IMR-90 (cell line): Measurements from ENCODE around the gene TTC28. TPM values are rescaled to one million over a fixed set of nuclear protein-coding genes. Genes with fewer than 3 reads are reported as not detected.
A peak's percentile ranks its signal among the peaks of the same experiment; 100 is the strongest.

ENCODE experiments used
- ATAC-seq: fragments of 200-7000 bp; cut with Tn5 transposase; 2 replicates; pipeline ENCODE4 v1.9.1; 2020; ENCODE audit warnings: low read depth, mild to moderate bottlenecking, moderate library complexity
- BruUV-seq: library from RNA; stranded (reverse); fragments of 400-500 nt; replicated peaks from 2 replicates; lab custom pipeline; 2021; lab: Mats Ljungman, UMichigan
- CTCF ChIA-PET: fragments of 300-600 bp; formaldehyde crosslinking; extraction: SDS; loops from one replicate; lab custom pipeline; 2021; ENCODE audit warnings: antibody characterized with exemption; lab: Yijun Ruan, JAX
- POLR2A ChIA-PET: fragments of 300-600 bp; sonication (Branson Sonifier 250); formaldehyde crosslinking; loops from one replicate; lab custom pipeline; 2022; ENCODE audit warnings: antibody characterized with exemption; ENCODE audit not compliant: unreplicated experiment; lab: Charles Lee
- DNase-seq: peaks from one replicate; pipeline ENCODE4 v3.0.0; 2013
- H2AFZ ChIP-seq: replicated peaks from 2 replicates; pipeline ENCODE3; 2013; ENCODE audit warnings: low read length, mild to moderate bottlenecking; ENCODE audit not compliant: poor library complexity
- H2AK5ac ChIP-seq: 2 replicates; pipeline ENCODE4 v1.6.1; 2013; ENCODE audit warnings: low read depth, low read length, inconsistent platforms
- H2AK9ac ChIP-seq: replicated peaks from 2 replicates; pipeline ENCODE3; 2013; ENCODE audit warnings: mild to moderate bottlenecking, low read depth, low read length, moderate library complexity; ENCODE audit not compliant: poor library complexity
- H2BK120ac ChIP-seq: 2 replicates; pipeline ENCODE4 v1.6.1; 2013; ENCODE audit warnings: low read depth, low read length, inconsistent platforms
- H2BK15ac ChIP-seq: 3 replicates; pipeline ENCODE4 v1.6.1; 2013; ENCODE audit warnings: low read depth, low read length, inconsistent platforms
- H2BK20ac ChIP-seq: 2 replicates; pipeline ENCODE4 v1.6.1; 2013; ENCODE audit warnings: low read depth, mild to moderate bottlenecking, inconsistent platforms, low read length, moderate library complexity
- H2BK5ac ChIP-seq: 2 replicates; pipeline ENCODE4 v1.6.1; 2013; ENCODE audit warnings: mild to moderate bottlenecking, low read depth, low read length, inconsistent platforms; ENCODE audit not compliant: poor library complexity, severe bottlenecking
- H3K14ac ChIP-seq: replicated peaks from 2 replicates; pipeline ENCODE4 v1.6.1; 2013; ENCODE audit warnings: low read depth, low read length, inconsistent platforms
- H3K18ac ChIP-seq: 2 replicates; pipeline ENCODE4 v1.6.1; 2013; ENCODE audit warnings: low read depth, low read length, control low read depth
- H3K23ac ChIP-seq: 2 replicates; pipeline ENCODE4 v1.6.1; 2013; ENCODE audit warnings: low read depth, low read length, inconsistent platforms
- H3K27ac ChIP-seq: 2 replicates; pipeline ENCODE4 v1.5.1; 2013; ENCODE audit warnings: mild to moderate bottlenecking, control low read depth, low read length; ENCODE audit not compliant: insufficient read depth
- H3K27me3 ChIP-seq: 2 replicates; pipeline ENCODE4 v1.6.1; 2013; ENCODE audit warnings: low read length; ENCODE audit not compliant: control insufficient read depth, insufficient read depth
- H3K36me3 ChIP-seq: 2 replicates; pipeline ENCODE4 v1.6.1; 2013; ENCODE audit warnings: low read length, mixed read lengths; ENCODE audit not compliant: control insufficient read depth, insufficient read depth
- H3K4ac ChIP-seq: 2 replicates; pipeline ENCODE4 v1.6.1; 2013; ENCODE audit warnings: low read depth, low read length, inconsistent platforms
- H3K4me1 ChIP-seq: 2 replicates; pipeline ENCODE4 v1.6.1; 2013; ENCODE audit warnings: low read length, mixed read lengths; ENCODE audit not compliant: control insufficient read depth, insufficient read depth
- H3K4me2 ChIP-seq: 2 replicates; pipeline ENCODE4 v1.6.1; 2013; ENCODE audit warnings: low read depth, mild to moderate bottlenecking, control low read depth, low read length, moderate library complexity
- H3K4me3 ChIP-seq: 2 replicates; pipeline ENCODE4 v1.5.1; 2013; ENCODE audit warnings: low read depth, mild to moderate bottlenecking, control low read depth, low read length, moderate library complexity; ENCODE audit not compliant: insufficient read depth
- H3K56ac ChIP-seq: 2 replicates; pipeline ENCODE4 v1.6.1; 2013; ENCODE audit warnings: low read length, inconsistent platforms; ENCODE audit not compliant: insufficient read depth; ENCODE audit errors: extremely low read depth
- H3K79me1 ChIP-seq, 2 experiments: 2 replicates each; pipeline ENCODE4 v1.6.1; 2013; ENCODE audit warnings: low read length in 2 of 2, inconsistent platforms in 1 of 2, low read depth in 1 of 2
- H3K9ac ChIP-seq: 2 replicates; pipeline ENCODE4 v1.6.1; 2013; ENCODE audit warnings: low read depth, low read length, control low read depth
- H3K9me1 ChIP-seq: 2 replicates; pipeline ENCODE4 v1.6.1; 2013; ENCODE audit warnings: low read length, inconsistent platforms; ENCODE audit not compliant: insufficient read depth
- H3K9me3 ChIP-seq: 2 replicates; pipeline ENCODE4 v1.6.1; 2013; ENCODE audit warnings: low read length; ENCODE audit not compliant: control insufficient read depth, insufficient read depth
- H4K20me1 ChIP-seq: 2 replicates; pipeline ENCODE4 v1.6.1; 2013; ENCODE audit warnings: low read length, inconsistent platforms; ENCODE audit not compliant: insufficient read depth
- H4K5ac ChIP-seq: 2 replicates; pipeline ENCODE4 v1.6.1; 2013; ENCODE audit warnings: mild to moderate bottlenecking, low read depth, low read length, control low read depth
- H4K8ac ChIP-seq, 2 experiments: 2 replicates each; pipeline ENCODE4 v1.6.1; 2013; ENCODE audit warnings: low read depth in 2 of 2, low read length in 2 of 2, control low read depth in 1 of 2, inconsistent platforms in 1 of 2
- H4K91ac ChIP-seq: 2 replicates; pipeline ENCODE4 v1.6.1; 2013; ENCODE audit warnings: low read depth, low read length, inconsistent platforms; ENCODE audit not compliant: insufficient read depth
- BHLHE40 ChIP-seq: fragments of 150-350 bp; IDR thresholded peaks from 2 replicates; pipeline ENCODE4 v1.6.1; 2016; ENCODE audit warnings: mild to moderate bottlenecking, low read depth, low read length
- CEBPB ChIP-seq: IDR thresholded peaks from 2 replicates; pipeline ENCODE4 v1.6.1; 2012; ENCODE audit warnings: low read depth, low read length, improper control_type of control experiment
- CHD1 ChIP-seq: IDR thresholded peaks from 2 replicates; pipeline ENCODE4 v1.6.1; 2012; ENCODE audit warnings: low read depth, low read length, improper control_type of control experiment
- FOS ChIP-seq: fragments of 150-350 bp; IDR thresholded peaks from 2 replicates; pipeline ENCODE4 v1.6.1; 2016; ENCODE audit warnings: low read depth, low read length
- MAFK ChIP-seq: IDR thresholded peaks from 2 replicates; pipeline ENCODE4 v1.6.1; 2012; ENCODE audit warnings: low read depth, low read length, improper control_type of control experiment
- MXI1 ChIP-seq: IDR thresholded peaks from 2 replicates; pipeline ENCODE4 v1.6.1; 2012; ENCODE audit warnings: low read depth, mild to moderate bottlenecking, low read length, moderate library complexity, borderline replicate concordance
- NFE2L2 ChIP-seq: fragments of 150-350 bp; IDR thresholded peaks from 2 replicates; pipeline ENCODE4 v1.6.1; 2016; ENCODE audit warnings: low read depth, mild to moderate bottlenecking, low read length
- POLR2A ChIP-seq: IDR thresholded peaks from 2 replicates; pipeline ENCODE4 v1.6.1; 2012; ENCODE audit warnings: mild to moderate bottlenecking, low read depth, low read length
- RAD21 ChIP-seq: IDR thresholded peaks from 2 replicates; pipeline ENCODE4 v1.6.1; 2012; ENCODE audit warnings: low read length, improper control_type of control experiment
- RCOR1 ChIP-seq: IDR thresholded peaks from 2 replicates; pipeline ENCODE4 v1.6.1; 2012; ENCODE audit warnings: mild to moderate bottlenecking, low read length, improper control_type of control experiment; ENCODE audit not compliant: insufficient replicate concordance
- SMC3 ChIP-seq: fragments of 150-350 bp; IDR thresholded peaks from 2 replicates; pipeline ENCODE4 v1.6.1; 2016; ENCODE audit warnings: low read depth, mild to moderate bottlenecking, antibody characterized with exemption, low read length, moderate library complexity
- WGBS, 2 experiments: methylation state at CpG; one replicate each; pipeline versions ENCODE4 v1.1.5 to v1.1.7; 2013; ENCODE audit warnings: missing lambda C conversion rate in 2 of 2; ENCODE audit not compliant: insufficient read length in 1 of 2; ENCODE audit errors: extremely low coverage in 2 of 2; 5-methylcytosine and 5-hydroxymethylcytosine counted together
- dilution Hi-C: fragments of 300-500 bp; cut with HindIII; formaldehyde crosslinking; loops from one replicate; pipeline ENCODE4 v1.14.3; 2018; ENCODE audit warnings: low sequenced_read_pairs; ENCODE audit not compliant: unreplicated experiment
- in situ Hi-C: fragments of 300-500 bp; cut with MboI; formaldehyde crosslinking; loops from 3 replicates; pipeline ENCODE4 v1.14.3; 2019; ENCODE audit warnings: low sequenced_read_pairs, inconsistent platforms, mixed read lengths
- intact Hi-C: fragments of 100-400 bp; cut with micrococcal nuclease; formaldehyde crosslinking; loops from 2 replicates; pipeline ENCODE4 v1.10.0; 2022
- polyA plus RNA-seq, 3 experiments: library from polyadenylated mRNA; depleted of rRNA; stranded (reverse); fragments of >200 nt; gene quantifications; 2 replicates each; pipeline ENCODE4 v1.2.3, GENCODE V29; 2012; ENCODE audit warnings: low replicate concordance in 1 of 3
- total RNA-seq: library from RNA; depleted of rRNA; stranded (reverse); fragments of >200 nt; gene quantifications from 2 replicates; pipeline ENCODE4 v1.2.3, GENCODE V29; 2012
- TF ChIP-seq, protein P1 (sequence below): fragments of 150-350 bp; IDR thresholded peaks from 2 replicates; pipeline ENCODE4 v1.6.1; 2016; ENCODE audit warnings: low read depth, mild to moderate bottlenecking, low read length, moderate library complexity, borderline replicate concordance
- TF ChIP-seq, protein P2 (sequence below): fragments of 150-350 bp; IDR thresholded peaks from 2 replicates; pipeline ENCODE4 v1.6.1; 2017; ENCODE audit warnings: mild to moderate bottlenecking, antibody characterized with exemption, low read length, low read depth
- TF ChIP-seq, protein P3 (sequence below): conservative IDR thresholded peaks from 2 replicates; pipeline ENCODE4 v1.5.1; 2012; ENCODE audit warnings: mild to moderate bottlenecking, low read depth, low read length, improper control_type of control experiment

Gene TTC28
- total and polyA plus RNA-seq, 2 of the 4 experiments (the other 2 are of a cell fraction) = 5.6 to 13.3 TPM

DNA sequence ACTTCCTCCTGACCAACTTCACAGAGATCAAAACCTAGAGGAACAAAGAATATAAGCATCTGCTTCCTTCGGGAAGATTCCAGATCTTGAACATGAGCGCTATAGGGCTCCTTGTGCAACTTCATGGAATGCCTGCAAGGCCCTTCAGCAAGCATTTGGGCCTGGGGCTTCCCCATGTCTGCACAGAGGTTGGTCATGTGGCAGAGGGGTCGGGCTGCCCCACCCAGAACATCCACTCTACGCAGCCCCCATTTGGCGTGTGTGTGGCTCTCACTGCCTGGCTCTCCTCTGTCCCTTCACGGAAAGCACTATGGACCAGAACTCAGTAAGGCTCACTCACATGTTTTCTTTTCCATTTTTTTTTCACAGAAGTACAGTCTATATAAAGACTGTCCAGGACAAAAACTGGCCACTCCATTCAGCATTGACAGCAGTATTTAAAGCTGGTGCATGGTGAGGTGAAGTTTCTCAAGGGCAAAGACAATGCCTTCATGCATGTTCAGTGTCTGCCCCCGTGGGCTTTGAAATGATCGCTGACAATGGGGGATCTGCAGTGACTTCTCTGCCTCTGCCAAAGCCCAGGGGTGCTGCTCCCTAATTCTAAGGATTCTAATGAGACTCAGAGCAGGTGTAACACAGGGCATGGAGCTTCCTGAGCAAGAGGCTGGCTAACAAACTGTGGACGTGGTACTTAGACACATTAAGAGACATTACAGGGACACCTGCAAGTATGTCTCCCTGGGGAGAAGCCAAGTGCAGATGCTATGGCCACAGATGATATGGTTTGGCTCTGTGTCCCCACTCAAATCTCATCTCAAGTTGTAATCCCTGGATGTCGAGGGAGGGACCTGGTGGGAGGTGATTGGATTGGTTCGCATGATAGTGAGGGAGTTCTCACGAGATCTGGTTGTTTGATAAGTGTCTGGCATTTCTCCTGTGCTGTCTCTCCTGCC, 694.0 kb downstream of the TTC28 start:
- Histone ChIP-seq H4K8ac (no peak overlapping the region), H2AFZ (no peak overlapping the region), H3K9ac (no peak overlapping the region), H3K23ac (no peak overlapping the region), H2BK5ac (no peak overlapping the region), H2BK15ac (no peak overlapping the region), H2AK5ac (peak overlapping the region; percentile 34; the same call in 1 of the 2 replicates), H3K27ac (no peak overlapping the region), H4K20me1 (no peaks in the 10 kb centered on the region), H3K18ac (no peak overlapping the region), H4K91ac (no peak overlapping the region), H3K79me1 (peaks cover 0 to 5% of the 10 kb centered on the region in 2 experiments; a peak in 1 of 4 replicates), H3K27me3 (no peaks in the 10 kb centered on the region), H2BK120ac (peak overlapping the region; percentile 32), H3K4me3 (no peak overlapping the region), H4K5ac (no peak overlapping the region), H3K4me1 (peaks cover 11% of the 10 kb centered on the region), H3K14ac (no peak overlapping the region), H3K36me3 (peaks cover 55% of the 10 kb centered on the region), H3K4ac (no peak overlapping the region; the same call in 1 of the 2 replicates), H3K9me1 (peaks cover 28% of the 10 kb centered on the region), H2AK9ac (peak overlapping the region; percentile 19), H3K56ac (no peak overlapping the region), H2BK20ac (peak overlapping the region; percentile 6; the same call in 1 of the 2 replicates), H3K4me2 (no peak overlapping the region), H3K9me3 (no peaks in the 10 kb centered on the region)
- intact Hi-C loops = loop anchor here (2.0 kb wide), 1 partner anchor 65 kb away; no protein-coding TSS in a partner anchor
- in situ Hi-C loops = no loop called here
- no TSS peak for BruUV-seq
- ChIA-PET CTCF (no interaction called here), POLR2A (no interaction called here)
- no peak for ATAC-seq
- no peak for DNase-seq
- 97% methylated on average over 4 of the region's 12 CpGs; no CpG with 5 or more reads in 1 of the 2 experiments for WGBS, 2 experiments
- dilution Hi-C loops = no loop called here
- TF ChIP-seq MXI1 = no peak
- TF ChIP-seq, protein P1, sequence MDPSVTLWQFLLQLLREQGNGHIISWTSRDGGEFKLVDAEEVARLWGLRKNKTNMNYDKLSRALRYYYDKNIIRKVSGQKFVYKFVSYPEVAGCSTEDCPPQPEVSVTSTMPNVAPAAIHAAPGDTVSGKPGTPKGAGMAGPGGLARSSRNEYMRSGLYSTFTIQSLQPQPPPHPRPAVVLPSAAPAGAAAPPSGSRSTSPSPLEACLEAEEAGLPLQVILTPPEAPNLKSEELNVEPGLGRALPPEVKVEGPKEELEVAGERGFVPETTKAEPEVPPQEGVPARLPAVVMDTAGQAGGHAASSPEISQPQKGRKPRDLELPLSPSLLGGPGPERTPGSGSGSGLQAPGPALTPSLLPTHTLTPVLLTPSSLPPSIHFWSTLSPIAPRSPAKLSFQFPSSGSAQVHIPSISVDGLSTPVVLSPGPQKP = no peak
- TF ChIP-seq FOS = no peak
- no peak for TF ChIP-seq SMC3
- TF ChIP-seq MAFK = no peak
- TF ChIP-seq NFE2L2 = no peak
- TF ChIP-seq POLR2A = no peak
- TF ChIP-seq CEBPB = no peak
- TF ChIP-seq, protein P2, sequence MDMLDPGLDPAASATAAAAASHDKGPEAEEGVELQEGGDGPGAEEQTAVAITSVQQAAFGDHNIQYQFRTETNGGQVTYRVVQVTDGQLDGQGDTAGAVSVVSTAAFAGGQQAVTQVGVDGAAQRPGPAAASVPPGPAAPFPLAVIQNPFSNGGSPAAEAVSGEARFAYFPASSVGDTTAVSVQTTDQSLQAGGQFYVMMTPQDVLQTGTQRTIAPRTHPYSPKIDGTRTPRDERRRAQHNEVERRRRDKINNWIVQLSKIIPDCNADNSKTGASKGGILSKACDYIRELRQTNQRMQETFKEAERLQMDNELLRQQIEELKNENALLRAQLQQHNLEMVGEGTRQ = no peak
- no peak for TF ChIP-seq RCOR1
- no peak for TF ChIP-seq CHD1
- TF ChIP-seq, protein P3, sequence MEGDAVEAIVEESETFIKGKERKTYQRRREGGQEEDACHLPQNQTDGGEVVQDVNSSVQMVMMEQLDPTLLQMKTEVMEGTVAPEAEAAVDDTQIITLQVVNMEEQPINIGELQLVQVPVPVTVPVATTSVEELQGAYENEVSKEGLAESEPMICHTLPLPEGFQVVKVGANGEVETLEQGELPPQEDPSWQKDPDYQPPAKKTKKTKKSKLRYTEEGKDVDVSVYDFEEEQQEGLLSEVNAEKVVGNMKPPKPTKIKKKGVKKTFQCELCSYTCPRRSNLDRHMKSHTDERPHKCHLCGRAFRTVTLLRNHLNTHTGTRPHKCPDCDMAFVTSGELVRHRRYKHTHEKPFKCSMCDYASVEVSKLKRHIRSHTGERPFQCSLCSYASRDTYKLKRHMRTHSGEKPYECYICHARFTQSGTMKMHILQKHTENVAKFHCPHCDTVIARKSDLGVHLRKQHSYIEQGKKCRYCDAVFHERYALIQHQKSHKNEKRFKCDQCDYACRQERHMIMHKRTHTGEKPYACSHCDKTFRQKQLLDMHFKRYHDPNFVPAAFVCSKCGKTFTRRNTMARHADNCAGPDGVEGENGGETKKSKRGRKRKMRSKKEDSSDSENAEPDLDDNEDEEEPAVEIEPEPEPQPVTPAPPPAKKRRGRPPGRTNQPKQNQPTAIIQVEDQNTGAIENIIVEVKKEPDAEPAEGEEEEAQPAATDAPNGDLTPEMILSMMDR = no peak
- TF ChIP-seq BHLHE40 = no peak
- no peak for TF ChIP-seq RAD21
